Esophagus squamous epithelium (tissue), 5 donors: Measurements from ENCODE around the gene CD6. TPM values are rescaled to one million over a fixed set of nuclear protein-coding genes. Genes with fewer than 3 reads are reported as not detected.
A peak's percentile ranks its signal among the peaks of the same experiment; 100 is the strongest.

Experiments
- DNase-seq: peaks from one replicate; lab custom pipeline; 2025; lab: John Stamatoyannopoulos, UW
- H3K27ac ChIP-seq, 4 donors: fragments of 200-600 bp; sonication (generic); one replicate each; pipeline ENCODE4 v1.5.1; 2016 to 2019; ENCODE audit warnings: mild to moderate bottlenecking in 1 of 4
- H3K27me3 ChIP-seq, 4 donors: fragments of 200-600 bp; sonication (generic); 1 replicate in 3 of 4; 2 replicates in 1 of 4; pipeline versions ENCODE4 v1.5.1 to v1.6.0; 2017 to 2021; ENCODE audit warnings: antibody characterized with exemption in 1 of 4
- H3K36me3 ChIP-seq, 3 donors: fragments of 200-600 bp; sonication (generic); one replicate each; pipeline ENCODE4 v1.5.1; 2016 to 2019
- H3K4me1 ChIP-seq, 3 donors: fragments of 200-600 bp; sonication (generic); one replicate each; pipeline ENCODE4 v1.5.1; 2017 to 2019
- H3K4me3 ChIP-seq, 4 donors: fragments of 200-600 bp; sonication (generic); 1 replicate in 3 of 4; 2 replicates in 1 of 4; pipeline ENCODE4 v1.5.1; 2016 to 2019; ENCODE audit warnings: mild to moderate bottlenecking in 2 of 4, moderate library complexity in 1 of 4
- H3K9me3 ChIP-seq, 3 donors: fragments of 200-600 bp; sonication (generic); one replicate each; pipeline ENCODE4 v1.5.1; 2016 to 2019
- CTCF ChIP-seq, 6 experiments: fragments of 450-650 bp in 4 of 6; fragments of 200-600 bp in 2 of 6; sonication (generic) in 2 of 6; IDR thresholded peaks; one replicate each; pipeline ENCODE4 v1.5.1; 2016 to 2019; ENCODE audit warnings: antibody characterized with exemption in 6 of 6, mild to moderate bottlenecking in 4 of 6, moderate library complexity in 4 of 6
- POLR2A ChIP-seq, 4 donors: fragments of 450-650 bp; IDR thresholded peaks; one replicate each; pipeline ENCODE4 v1.6.1; 2017; ENCODE audit warnings: antibody characterized with exemption in 4 of 4, mild to moderate bottlenecking in 4 of 4, moderate library complexity in 3 of 4
- WGBS, 2 donors: methylation state at CpG; one replicate each; pipeline ENCODE4 v1.1.5; 2018; 5-methylcytosine and 5-hydroxymethylcytosine counted together
- intact Hi-C: fragments of 100-400 bp; cut with DNase I; formaldehyde crosslinking; loops from one replicate; pipeline ENCODE4 v1.15.0; 2022
- total RNA-seq, 4 donors: library from RNA; depleted of rRNA; stranded (reverse); fragments of >200 nt; gene quantifications; one replicate each; pipeline ENCODE4 v1.1.0, GENCODE V29; 2016
- donor health status: DM: yes; HTN: yes; CAD: no.

Gene CD6
- total RNA-seq, 4 donors from 2014 or later: 0.79 to 4.4 (median 1.4) TPM

GRCh38 chr11:60927061-60927592 lies 44.4 kb upstream of the CD6 start:
- intact Hi-C loops: no loop called here
- Histone ChIP-seq H3K27me3 (peaks cover 0 to 30% (median 0%) of the 10 kb centered on the region in 4 donors), H3K4me3 (no peak overlapping the region), H3K9me3 (no peaks in the 10 kb centered on the region), H3K4me1 (peaks cover 20 to 53% (median 23%) of the 10 kb centered on the region in 3 donors), H3K27ac (no peak overlapping the region), H3K36me3 (peaks cover 9 to 51% (median 13%) of the 10 kb centered on the region in 3 donors)
- no peak for DNase-seq
- WGBS, 2 donors: 79 to 86% methylated on average over 1 to 6 of the region's 8 CpGs
- TF ChIP-seq CTCF (IDR thresholded peaks at IDR 0.05) (no peak), POLR2A (IDR thresholded peaks at IDR 0.05) (no peak)

GRCh38 chr11:60927600-60927999 lies 43.9 kb upstream of the CD6 start:
- DNase-seq: no peak

GRCh38 chr11:60928563-60929001 lies 42.9 kb upstream of the CD6 start:
- Histone ChIP-seq H3K27me3 (peaks cover 0 to 29% (median 0%) of the 10 kb centered on the region in 4 donors), H3K4me3 (no peak overlapping the region), H3K4me1 (peaks cover 20 to 55% (median 28%) of the 10 kb centered on the region in 3 donors), H3K36me3 (peaks cover 0 to 40% (median 3%) of the 10 kb centered on the region in 3 donors), H3K9me3 (no peaks in the 10 kb centered on the region), H3K27ac (no peak overlapping the region)
- intact Hi-C loops: no loop called here
- WGBS, 2 donors: 85 to 100% methylated on average over 1 to 5 of the region's 20 CpGs
- no peak for TF ChIP-seq CTCF (IDR thresholded peaks at IDR 0.05)
- TF ChIP-seq POLR2A (IDR thresholded peaks at IDR 0.05): no peak
- DNase-seq: no peak

More at GRCh38 chr11:60927600-60927999, 43.9 kb upstream of the CD6 start:
- Histone ChIP-seq H3K36me3 (peaks cover 4 to 49% (median 9%) of the 10 kb centered on the region in 3 donors), H3K27ac (no peak overlapping the region), H3K4me1 (peaks cover 20 to 55% (median 25%) of the 10 kb centered on the region in 3 donors), H3K9me3 (no peaks in the 10 kb centered on the region), H3K4me3 (no peak overlapping the region), H3K27me3 (peaks cover 0 to 30% (median 0%) of the 10 kb centered on the region in 4 donors)
- WGBS, 2 donors: 69 to 79% methylated on average over 5 to 10 of the region's 16 CpGs
- intact Hi-C loops: no loop called here
- no peak for TF ChIP-seq POLR2A (IDR thresholded peaks at IDR 0.05)
- TF ChIP-seq CTCF (IDR thresholded peaks at IDR 0.05): peak in 2 of 6 experiments; percentile 5 to 32

GRCh38 chr11:60929764-60930163 lies 41.7 kb upstream of the CD6 start:
- 78 to 79% methylated on average over 3 to 4 of the region's 4 CpGs for whole genome bisulfite sequencing, 2 donors
- intact Hi-C loops: no loop called here

More at GRCh38 chr11:60929764-60930163, 41.7 kb upstream of the CD6 start:
- TF ChIP-seq CTCF (IDR thresholded peaks at IDR 0.05): no peak
- TF ChIP-seq POLR2A (IDR thresholded peaks at IDR 0.05): no peak
- Histone ChIP-seq H3K4me1 (peaks cover 8 to 43% (median 20%) of the 10 kb centered on the region in 3 donors), H3K9me3 (no peaks in the 10 kb centered on the region), H3K36me3 (peaks cover 0 to 49% (median 3%) of the 10 kb centered on the region in 3 donors), H3K27ac (no peak overlapping the region), H3K4me3 (no peak overlapping the region), H3K27me3 (peaks cover 0 to 19% (median 0%) of the 10 kb centered on the region in 4 donors)
- DNase-seq: no peak
